GM19328 (cell line): Measurements from ENCODE around the gene OGFOD3.
"Not testable (repeated sequence)": the region's sequence is repeated elsewhere in the genome, so short reads cannot be mapped to it uniquely, and the experiment has no call there.

ENCODE experiments used
- ATAC-seq: cut with Tn5 transposase; IDR thresholded peaks from one replicate; pipeline ENCODE4 v1.9.1; 2021; ENCODE audit warnings: mild to moderate bottlenecking, moderate library complexity; ENCODE audit not compliant: unreplicated experiment

Gene OGFOD3

GRCh38 chr17:82390015-82390859 lies 28.1 kb downstream of the OGFOD3 start:
- no peak for ATAC-seq

GRCh38 chr17:82389379-82389778 lies 29.0 kb downstream of the OGFOD3 start:
- no peak for ATAC-seq

- no peak for ATAC-seq
These were observed 29.5 kb downstream of the OGFOD3 start for GRCh38 chr17:82388922-82389283.

- no peak for ATAC-seq
These were observed 30.0 kb downstream of the OGFOD3 start for GRCh38 chr17:82388223-82388921.

GRCh38 chr17:82387705-82388106 lies 30.7 kb downstream of the OGFOD3 start:
- no peak for ATAC-seq

GRCh38 chr17:82386881-82387704 lies 31.3 kb downstream of the OGFOD3 start:
- no peak for ATAC-seq

- no peak for ATAC-seq
These were observed 32.0 kb downstream of the OGFOD3 start for GRCh38 chr17:82386255-82386831.

GRCh38 chr17:82385559-82386254 lies 32.7 kb downstream of the OGFOD3 start:
- ATAC-seq = no peak

- no peak for ATAC-seq
These were observed 33.5 kb downstream of the OGFOD3 start for GRCh38 chr17:82384730-82385481.

GRCh38 chr17:82384051-82384729 lies 34.2 kb downstream of the OGFOD3 start:
- no peak for ATAC-seq

GRCh38 chr17:82383411-82383810 lies 35.0 kb downstream of the OGFOD3 start:
- no peak for ATAC-seq

- ATAC-seq = no peak
These were observed 35.5 kb downstream of the OGFOD3 start for GRCh38 chr17:82382933-82383255.

GRCh38 chr17:82382220-82382932 lies 36.0 kb downstream of the OGFOD3 start:
- ATAC-seq = not testable (repeated sequence)

- not testable (repeated sequence) for ATAC-seq
These were observed 36.7 kb downstream of the OGFOD3 start for GRCh38 chr17:82381703-82382009.

- ATAC-seq = no peak
These were observed 37.3 kb downstream of the OGFOD3 start for GRCh38 chr17:82380860-82381702.

GRCh38 chr17:82378741-82379021 lies 39.7 kb downstream of the OGFOD3 start:
- ATAC-seq = no peak

- ATAC-seq = no peak
These were observed 40.3 kb downstream of the OGFOD3 start for GRCh38 chr17:82377924-82378740.
